ENCODE results near the gene MDFIC.

- TF ChIP-seq CTCF (conservative IDR thresholded peaks at IDR 0.05; ENCODE audit: low read depth, low read length) (no peak), RAD21 (IDR thresholded peaks at IDR 0.05; ENCODE audit: low read length) (no peak), POLR2A (IDR thresholded peaks at IDR 0.05; ENCODE audit: low read depth, low read length) (no peak), BHLHE40 (IDR thresholded peaks at IDR 0.05; ENCODE audit: low read depth, low read length) (no peak), RFX5 (IDR thresholded peaks at IDR 0.05; ENCODE audit: low read depth, low read length) (no peak), MAFK (IDR thresholded peaks at IDR 0.05; ENCODE audit: low read depth, low read length) (no peak), SMC3 (IDR thresholded peaks at IDR 0.05; ENCODE audit: low read depth, low read length) (no peak), CHD1 (IDR thresholded peaks at IDR 0.05; ENCODE audit: low read depth, low read length) (no peak), USF2 (IDR thresholded peaks at IDR 0.05; ENCODE audit: low read depth, low read length) (no peak), CEBPB (IDR thresholded peaks at IDR 0.05; ENCODE audit: low read depth, low read length) (no peak), ELK1 (IDR thresholded peaks at IDR 0.05; ENCODE audit: borderline replicate concordance, low read depth, low read length) (no peak), MAZ (IDR thresholded peaks at IDR 0.05; ENCODE audit: borderline replicate concordance, low read depth, low read length) (no peak)
Measured at GRCh38 chr7:114923403-114923713, 1.5 kb downstream of the MDFIC start.

Data from IMR-90 (cell line).